ENCODE data around the gene DDI1. TPM values are rescaled to one million over a fixed set of nuclear protein-coding genes. Genes with fewer than 3 reads are reported as not detected.

The DDI1 gene
- total and polyA plus RNA-seq, 2 of the 4 experiments (the other 2 are of a cell fraction), result not detected

Other genes starting within 250 kb of the DDI1 start
- gene PDGFD, start 127.5 kb downstream of the DDI1 start, total RNA-seq (2012; rRNA removed), result 3.0 and 3.1 TPM in 2 replicates
- 1.5 and 2.1 TPM in 2 replicates for gene PDGFD, start 127.5 kb downstream of the DDI1 start, polyA plus RNA-seq (2012; rRNA removed)

All from IMR-90 (cell line).